H1 (cell line): ENCODE data around the gene WDR48. TPM values are rescaled to one million over a fixed set of nuclear protein-coding genes. Genes with fewer than 3 reads are reported as not detected.

ENCODE experiments used
- CTCF ChIA-PET: fragments of 300-600 bp; sonication (Branson Sonifier 250); formaldehyde crosslinking; loops from one replicate; lab custom pipeline; 2021; ENCODE audit not compliant: partially characterized antibody; lab: Charles Lee
- POLR2A ChIA-PET: fragments of 300-600 bp; sonication (Branson Sonifier 250); formaldehyde crosslinking; loops from one replicate; lab custom pipeline; 2021; ENCODE audit warnings: inconsistent platforms; ENCODE audit not compliant: partially characterized antibody; lab: Charles Lee
- DNase-seq, 2 experiments: peaks; one replicate each; pipeline versions ENCODE4 v3.0.0 to v3.0.0-alpha.2; 2010 to 2022; ENCODE audit warnings: low spot score in 2 of 2, low read depth in 1 of 2, mixed read lengths in 1 of 2
- FAIRE-seq: peaks from 2 replicates; lab custom pipeline; 2011; peaks lifted over from hg19 to GRCh38; lab: Jason Lieb, UNC
- H2AFZ ChIP-seq: 2 replicates; pipeline ENCODE4 v1.8.1; 2012; ENCODE audit warnings: low read length, inconsistent platforms
- H2AK5ac ChIP-seq: 2 replicates; pipeline ENCODE4 v1.6.1; 2013; ENCODE audit warnings: low read depth, low read length
- H2BK120ac ChIP-seq: replicated peaks from 2 replicates; pipeline ENCODE3; 2013; ENCODE audit warnings: low read depth, low read length, inconsistent platforms
- H2BK12ac ChIP-seq: 2 replicates; pipeline ENCODE4 v1.6.1; 2013; ENCODE audit warnings: low read depth, low read length
- H2BK15ac ChIP-seq: 2 replicates; pipeline ENCODE4 v1.6.1; 2013; ENCODE audit warnings: low read length
- H2BK20ac ChIP-seq: 2 replicates; pipeline ENCODE4 v1.6.1; 2013; ENCODE audit warnings: low read length
- H2BK5ac ChIP-seq: 2 replicates; pipeline ENCODE4 v1.6.1; 2013; ENCODE audit warnings: low read depth, low read length
- H3K14ac ChIP-seq: 2 replicates; pipeline ENCODE4 v1.6.1; 2013; ENCODE audit warnings: inconsistent platforms; ENCODE audit not compliant: insufficient read length
- H3K18ac ChIP-seq: 2 replicates; pipeline ENCODE4 v1.6.1; 2013; ENCODE audit warnings: low read length; ENCODE audit errors: extremely low read depth
- H3K23ac ChIP-seq: 2 replicates; pipeline ENCODE4 v1.6.1; 2013; ENCODE audit warnings: inconsistent platforms; ENCODE audit not compliant: insufficient read length
- H3K23me2 ChIP-seq: 2 replicates; pipeline ENCODE4 v1.6.1; 2013; ENCODE audit warnings: low read depth, low read length
- H3K27ac ChIP-seq: 2 replicates; pipeline ENCODE4 v1.6.1; 2011; ENCODE audit warnings: low read depth, low read length, inconsistent platforms
- H3K27me3 ChIP-seq, 4 experiments: replicated peaks in 1 of 4; 1 replicate in 1 of 4; 2 replicates in 3 of 4; pipeline versions ENCODE4 v1.6.1 to v1.8.1; 2011 to 2013; ENCODE audit warnings: low read length in 3 of 4, mild to moderate bottlenecking in 3 of 4, inconsistent platforms in 2 of 4, mixed read lengths in 2 of 4, moderate library complexity in 1 of 4; ENCODE audit not compliant: control insufficient read depth in 3 of 4, insufficient read depth in 3 of 4; ENCODE audit errors: extremely low read depth in 1 of 4
- H3K36me3 ChIP-seq, 4 experiments: 2 replicates each; pipeline versions ENCODE4 v1.6.1 to v1.8.1; 2011 to 2013; ENCODE audit warnings: mild to moderate bottlenecking in 4 of 4, low read length in 3 of 4, moderate library complexity in 2 of 4, control low read depth in 1 of 4, inconsistent platforms in 1 of 4; ENCODE audit not compliant: insufficient read depth in 4 of 4, control insufficient read depth in 2 of 4
- H3K4ac ChIP-seq: replicated peaks from 2 replicates; pipeline ENCODE3; 2013; ENCODE audit warnings: low read length, low read depth, mixed read lengths, inconsistent platforms; ENCODE audit not compliant: insufficient read length
- H3K4me1 ChIP-seq, 4 experiments: replicated peaks in 1 of 4; 1 replicate in 1 of 4; 2 replicates in 3 of 4; pipeline versions ENCODE4 v1.6.1 to v1.8.1; 2011 to 2013; ENCODE audit warnings: low read length in 3 of 4, inconsistent platforms in 2 of 4, mixed read lengths in 1 of 4; ENCODE audit not compliant: insufficient read depth in 4 of 4, control insufficient read depth in 3 of 4
- H3K4me2 ChIP-seq, 2 experiments: 2 replicates each; pipeline versions ENCODE4 v1.6.1 to v1.8.1; 2011 to 2013; ENCODE audit warnings: low read depth in 2 of 2, low read length in 2 of 2, control low read depth in 1 of 2, inconsistent platforms in 1 of 2, mild to moderate bottlenecking in 1 of 2; ENCODE audit not compliant: insufficient read depth in 1 of 2
- H3K4me3 ChIP-seq, 4 experiments: fragments of 200-600, 300-600 bp in 1 of 4; sonication (generic), shearing (Covaris generic), sonication (Bioruptor Twin) in 1 of 4; 2 replicates each; pipeline versions ENCODE4 v1.5.1 to v1.8.1; 2011 to 2016; ENCODE audit warnings: low read length in 4 of 4, low read depth in 3 of 4, control low read depth in 2 of 4, inconsistent platforms in 2 of 4, mild to moderate bottlenecking in 2 of 4, mixed read lengths in 1 of 4, moderate library complexity in 1 of 4; ENCODE audit not compliant: insufficient read depth in 2 of 4; ENCODE audit errors: extremely low read depth in 1 of 4
- H3K56ac ChIP-seq: replicated peaks from 2 replicates; pipeline ENCODE3; 2013; ENCODE audit warnings: low read depth, mild to moderate bottlenecking, mixed read lengths, low read length, inconsistent platforms; ENCODE audit not compliant: insufficient read length
- H3K79me1 ChIP-seq: 2 replicates; pipeline ENCODE4 v1.6.1; 2013; ENCODE audit warnings: low read depth, low read length, control low read depth
- H3K79me2 ChIP-seq, 2 experiments: 2 replicates each; pipeline versions ENCODE4 v1.6.1 to v1.8.1; 2012 to 2013; ENCODE audit warnings: low read length in 2 of 2, mild to moderate bottlenecking in 2 of 2, inconsistent platforms in 1 of 2; ENCODE audit not compliant: insufficient read depth in 2 of 2, control insufficient read depth in 1 of 2
- H3K9ac ChIP-seq, 4 experiments: replicated peaks in 1 of 4; 1 replicate in 1 of 4; 2 replicates in 3 of 4; pipeline versions ENCODE4 v1.6.1 to v1.8.1; 2011 to 2013; ENCODE audit warnings: low read depth in 3 of 4, low read length in 3 of 4, control low read depth in 2 of 4, mild to moderate bottlenecking in 2 of 4, moderate library complexity in 2 of 4, inconsistent platforms in 1 of 4; ENCODE audit errors: extremely low read depth in 1 of 4
- H3K9me3 ChIP-seq, 2 experiments: 2 replicates each; pipeline versions ENCODE4 v1.6.1 to v1.8.1; 2012 to 2013; ENCODE audit warnings: mild to moderate bottlenecking in 2 of 2, moderate library complexity in 2 of 2, control low read depth in 1 of 2, inconsistent platforms in 1 of 2, low read depth in 1 of 2, low read length in 1 of 2, mixed read lengths in 1 of 2; ENCODE audit not compliant: insufficient read depth in 2 of 2
- H4K20me1 ChIP-seq, 2 experiments: replicated peaks in 1 of 2; 2 replicates each; pipeline versions ENCODE3 to v1.8.1; 2011 to 2013; ENCODE audit warnings: inconsistent platforms in 2 of 2, low read length in 2 of 2, mild to moderate bottlenecking in 1 of 2; ENCODE audit not compliant: insufficient read depth in 2 of 2, control insufficient read depth in 1 of 2
- H4K5ac ChIP-seq: 2 replicates; pipeline ENCODE4 v1.6.1; 2013; ENCODE audit warnings: low read length, low read depth, mixed read lengths, inconsistent platforms; ENCODE audit not compliant: insufficient read length
- H4K8ac ChIP-seq: 2 replicates; pipeline ENCODE4 v1.8.0; 2013; ENCODE audit warnings: mild to moderate bottlenecking, moderate library complexity, low read length, inconsistent platforms; ENCODE audit not compliant: insufficient read depth; ENCODE audit errors: extremely low read depth
- H4K91ac ChIP-seq: replicated peaks from 2 replicates; pipeline ENCODE3; 2013; ENCODE audit warnings: low read length, mixed read lengths, inconsistent platforms; ENCODE audit not compliant: insufficient read length
- CBX5 ChIP-seq: fragments of 300-800, 300-1000 bp; sonication (generic); IDR thresholded peaks from 2 replicates; pipeline ENCODE4 v1.7.1; 2016; ENCODE audit warnings: antibody characterized with exemption, low read length, low read depth
- TAF7 ChIP-seq: optimal IDR thresholded peaks from 2 replicates; pipeline ENCODE3; 2011; ENCODE audit warnings: low read depth, mild to moderate bottlenecking, inconsistent platforms, low read length, moderate library complexity, borderline replicate concordance
- WGBS, 2 experiments: shearing (Covaris generic) in 1 of 2; methylation state at CpG; one replicate each; pipeline versions ENCODE4 v1.1.6 to v1.1.7; 2013 to 2015; ENCODE audit warnings: low lambda C conversion rate in 2 of 2, mixed read lengths in 2 of 2, inconsistent platforms in 1 of 2, low coverage in 1 of 2, missing lambda C conversion rate in 1 of 2; ENCODE audit not compliant: insufficient replicate concordance in 2 of 2, insufficient coverage in 1 of 2, insufficient read length in 1 of 2; ENCODE audit errors: extremely low coverage in 1 of 2, missing lambda C conversion rate in 1 of 2; 5-methylcytosine and 5-hydroxymethylcytosine counted together
- polyA plus RNA-seq, 7 experiments: library from polyadenylated mRNA; depleted of rRNA in 3 of 7; stranded (reverse) in 5 of 7; unstranded in 2 of 7; fragments of >200 nt in 5 of 7; fragments of 200-250 nt in 2 of 7; gene quantifications; 1 replicate in 5 of 7; 2 replicates in 1 of 7; 4 replicates in 1 of 7; pipeline versions ENCODE4 v1.2.1 to v1.2.3, GENCODE V29; 2011 to 2013; ENCODE audit warnings: missing spikeins in 2 of 7, mixed read lengths in 2 of 7
- total RNA-seq: library from RNA; stranded (reverse); fragmentation: NEBNext Ultra II Directional; extraction: Animal tissue kit (Norgen Biotek cat#: 25700); gene quantifications from 2 replicates; pipeline ENCODE4 v1.2.1, GENCODE V29; 2021

Gene WDR48
- total and polyA plus RNA-seq, 2 of the 8 experiments (the other 6 are each of a cell fraction or from before 2014, with no cell fraction given), result 21.2 to 54.1 TPM

- H3K9ac ChIP-seq, result peak overlapping the region in 3 of 4 experiments; percentile 80 to 97 (median 96); a peak in 6 of 7 replicates
- H4K91ac ChIP-seq, result no peak overlapping the region
- no peak overlapping the region for H3K4ac ChIP-seq
- H3K36me3 ChIP-seq, result no peaks in the 10 kb centered on the region
- H3K14ac ChIP-seq, result no peak overlapping the region
- FAIRE-seq (no peak), DNase-seq (no peak)
- peak overlapping the region; percentile 66 to 88 (median 72) for H3K4me3 ChIP-seq
- H3K4me1 ChIP-seq, result peaks cover 0 to 6% (median 0%) of the 10 kb centered on the region in 4 experiments; a peak in 1 of 7 replicates
- no peak overlapping the region for H2BK12ac ChIP-seq
- H2BK15ac ChIP-seq, result no peak overlapping the region
- no peak overlapping the region; the same call in 1 of the 2 replicates for H3K18ac ChIP-seq
- H3K9me3 ChIP-seq, result no peaks in the 10 kb centered on the region
- no peak overlapping the region for H2BK20ac ChIP-seq
- CTCF ChIA-PET, result no interaction called here
- no peak overlapping the region for H2AFZ ChIP-seq
- H3K79me1 ChIP-seq, result peaks cover 2% of the 10 kb centered on the region; the same call in 1 of the 2 replicates
- no peak for TF ChIP-seq TAF7
- no peak for TF ChIP-seq CBX5
- H3K27ac ChIP-seq, result peak overlapping the region; percentile 98
- H4K8ac ChIP-seq, result no peak overlapping the region
- no peaks in the 10 kb centered on the region for H3K27me3 ChIP-seq
- no peak overlapping the region; the same call in 1 of the 2 replicates for H2BK5ac ChIP-seq
- H3K79me2 ChIP-seq, result peaks cover 3 to 50% of the 10 kb centered on the region in 2 experiments
- no peak overlapping the region for H2AK5ac ChIP-seq
- WGBS, 2 experiments, result 3% methylated on average over 11 of the region's 11 CpGs; no CpG with 5 or more reads in 1 of the 2 experiments
- H3K23me2 ChIP-seq, result peaks cover 6% of the 10 kb centered on the region; the same call in 1 of the 2 replicates
- H3K56ac ChIP-seq, result no peak overlapping the region
- peak overlapping the region; percentile 75 to 85 for H3K4me2 ChIP-seq
- POLR2A ChIA-PET, result interaction anchor here (1.0 kb wide), 1 partner anchor 31 kb away, joined by 3 read pairs; no protein-coding TSS in a partner anchor
- no peak overlapping the region for H2BK120ac ChIP-seq
- peak overlapping the region; percentile 90 for H4K5ac ChIP-seq
- no peak overlapping the region for H3K23ac ChIP-seq
- H4K20me1 ChIP-seq, result peaks cover 0 to 2% of the 10 kb centered on the region in 2 experiments
Observed at GRCh38 chr3:39052583-39052982, 767 bp downstream of the WDR48 start.
